Stimulated activated CD4-positive, alpha-beta T cell treated with anti-CD3 and anti-CD28 coated beads, Interleukin-1b, Interleukin-23, amount 100 ng/mL, for 1 hour (primary cell): ENCODE data around the gene TBC1D24.

Experiments used
- DNase-seq, 2 donors: peaks; one replicate each; pipeline ENCODE4 v3.0.0-alpha.2; 2020; ENCODE audit warnings: low read depth in 2 of 2

The TBC1D24 gene

GRCh38 chr16:2516391-2517240 is 41.7 kb downstream of the TBC1D24 start:
- DNase-seq = no peak

- DNase-seq = no peak
These were observed 43.2 kb downstream of the TBC1D24 start for GRCh38 chr16:2517954-2518605.

GRCh38 chr16:2518823-2519710 is 44.1 kb downstream of the TBC1D24 start:
- no peak for DNase-seq

GRCh38 chr16:2519711-2520080 is 44.8 kb downstream of the TBC1D24 start:
- no peak for DNase-seq

GRCh38 chr16:2520097-2520783 is 45.3 kb downstream of the TBC1D24 start, which contains the start of gene AMDHD2:
AMDHD2 (plus strand) TSS chr16:2520371; CDS start chr16:2520459, 88 bp downstream.
- DNase-seq = peak; percentile 68 to 73

- DNase-seq = no peak
These were observed 46.0 kb downstream of the TBC1D24 start for GRCh38 chr16:2520784-2521531.

- DNase-seq = no peak
These were observed 48.9 kb downstream of the TBC1D24 start for GRCh38 chr16:2523801-2524231.

- DNase-seq = no peak
These were observed 49.5 kb downstream of the TBC1D24 start for GRCh38 chr16:2524339-2524938.

- no peak for DNase-seq
These were observed 51.2 kb downstream of the TBC1D24 start for GRCh38 chr16:2526135-2526534.

GRCh38 chr16:2527071-2527783 is 52.3 kb downstream of the TBC1D24 start:
- DNase-seq = no peak

GRCh38 chr16:2527784-2528100 is 52.8 kb downstream of the TBC1D24 start:
- no peak for DNase-seq

- no peak for DNase-seq
These were observed 53.5 kb downstream of the TBC1D24 start for GRCh38 chr16:2528161-2529060.

- no peak for DNase-seq
These were observed 54.4 kb downstream of the TBC1D24 start for GRCh38 chr16:2529061-2529931.

GRCh38 chr16:2529961-2530628 is 55.2 kb downstream of the TBC1D24 start:
- no peak for DNase-seq

- DNase-seq = no peak
These were observed 55.8 kb downstream of the TBC1D24 start for GRCh38 chr16:2530629-2531318.

GRCh38 chr16:2531371-2531695 is 56.4 kb downstream of the TBC1D24 start, which contains the start of gene CEMP1:
CEMP1 (minus strand) TSS chr16:2531408; CDS start chr16:2531073, 335 bp downstream.
- no peak for DNase-seq
